H1 (cell line): ENCODE data around the gene C1orf87. TPM values are rescaled to one million over a fixed set of nuclear protein-coding genes. Genes with fewer than 3 reads are reported as not detected.

Experiments
- GABPA ChIP-seq: IDR thresholded peaks from 2 replicates; pipeline ENCODE4 v1.6.1; 2011; ENCODE audit warnings: mild to moderate bottlenecking, low read length, moderate library complexity, borderline replicate concordance; ENCODE audit not compliant: insufficient read depth
- MAFK ChIP-seq: IDR thresholded peaks from 2 replicates; pipeline ENCODE4 v1.6.1; 2012; ENCODE audit warnings: low read depth, mild to moderate bottlenecking, improper control_type of control experiment, low read length
- POLR2A ChIP-seq, 2 experiments: IDR thresholded peaks; 1 replicate in 1 of 2; 2 replicates in 1 of 2; pipeline ENCODE4 v1.6.1; 2011; ENCODE audit warnings: low read depth in 2 of 2, low read length in 2 of 2, mild to moderate bottlenecking in 2 of 2; ENCODE audit errors: control extremely low read depth in 1 of 2
- POLR2AphosphoS5 ChIP-seq: IDR thresholded peaks from 2 replicates; pipeline ENCODE4 v1.6.1; 2011; ENCODE audit warnings: low read depth, low read length
- SP4 ChIP-seq: IDR thresholded peaks from 2 replicates; pipeline ENCODE4 v1.6.1; 2012; ENCODE audit warnings: low read length, inconsistent platforms
- polyA plus RNA-seq, 7 experiments: library from polyadenylated mRNA; depleted of rRNA in 3 of 7; stranded (reverse) in 5 of 7; unstranded in 2 of 7; fragments of >200 nt in 5 of 7; fragments of 200-250 nt in 2 of 7; gene quantifications; 1 replicate in 5 of 7; 2 replicates in 1 of 7; 4 replicates in 1 of 7; pipeline versions ENCODE4 v1.2.1 to v1.2.3, GENCODE V29; 2011 to 2013; ENCODE audit warnings: missing spikeins in 2 of 7, mixed read lengths in 2 of 7
- total RNA-seq: library from RNA; stranded (reverse); fragmentation: NEBNext Ultra II Directional; extraction: Animal tissue kit (Norgen Biotek cat#: 25700); gene quantifications from 2 replicates; pipeline ENCODE4 v1.2.1, GENCODE V29; 2021

The C1orf87 gene
- total and polyA plus RNA-seq, 2 of the 8 experiments (the other 6 are each of a cell fraction or from before 2014, with no cell fraction given), result 0.41 TPM; not detected in 1

DNA sequence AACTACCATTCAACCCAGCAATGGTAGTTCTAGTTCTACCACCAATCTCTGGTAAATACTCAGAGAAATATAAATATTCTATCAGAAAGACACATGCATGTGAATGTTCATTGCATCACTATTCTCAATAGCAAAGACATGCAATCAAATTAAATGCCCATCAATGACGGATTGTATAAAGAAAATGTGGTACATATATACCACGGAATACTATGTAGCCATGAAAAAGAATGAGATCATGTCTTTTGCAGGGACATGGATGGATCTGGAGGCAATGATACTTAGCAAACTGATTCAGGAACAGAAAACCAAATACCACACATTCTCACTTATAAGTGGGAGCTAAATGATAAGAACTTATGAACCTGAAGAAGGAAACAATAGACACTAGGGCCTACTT lies 37.5 kb upstream of the C1orf87 start (continued):
- TF ChIP-seq POLR2AphosphoS5 (no peak), SP4 (no peak), GABPA (no peak), MAFK (no peak), POLR2A (IDR thresholded peaks at IDR 0.05; ENCODE audit: control extremely low read depth in 1 of 2, low read depth in 2 of 2, low read length in 2 of 2) (no peak)
